ENCODE measurements around the gene SLC6A6. TPM values are rescaled to one million over a fixed set of nuclear protein-coding genes. Genes with fewer than 3 reads are reported as not detected.

SLC6A6 gene
- total and polyA plus RNA-seq, 2 donors (not counting 1 experiment from before 2014, with no cell fraction given) = 8.9 to 24.0 TPM

DNA sequence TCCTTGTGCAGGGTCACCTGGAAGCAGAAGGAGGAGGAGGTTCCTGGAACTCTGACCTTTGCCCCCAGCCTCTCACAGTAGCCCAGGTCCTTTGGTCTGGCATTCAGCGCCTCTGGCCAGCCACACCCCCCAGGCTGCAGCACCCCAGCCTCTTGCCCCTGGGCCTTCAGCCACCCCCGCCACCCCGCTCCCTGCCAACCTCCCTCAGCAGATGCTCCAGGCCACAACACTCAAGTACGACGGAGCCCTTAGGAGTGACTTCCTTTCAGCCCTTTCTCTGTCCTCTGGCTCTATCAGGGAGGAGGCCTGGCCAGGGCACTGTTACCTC, 92.5 kb downstream of the SLC6A6 start:
- Histone ChIP-seq H3K27me3 (ENCODE audit: control insufficient read depth, insufficient read depth, low read length) (no peaks in the 10 kb centered on the region), H3K27ac (ENCODE audit: insufficient read depth, low read length) (no peak overlapping the region), H3K4me1 (ENCODE audit: control insufficient read depth, extremely low read depth, insufficient read depth, low read length) (no peaks in the 10 kb centered on the region), H2AFZ (ENCODE audit: low read length) (no peak overlapping the region), H3K9me3 (ENCODE audit: control insufficient read depth, insufficient read depth, low read depth, low read length) (no peaks in the 10 kb centered on the region), H3K79me2 (ENCODE audit: control insufficient read depth, insufficient read depth, low read length) (no peaks in the 10 kb centered on the region), H3K36me3 (ENCODE audit: control insufficient read depth, insufficient read depth, low read length) (no peaks in the 10 kb centered on the region), H4K20me1 (ENCODE audit: control insufficient read depth, extremely low read depth, insufficient read depth, low read length) (no peaks in the 10 kb centered on the region), H3K9ac (ENCODE audit: insufficient read depth, low read length) (no peak overlapping the region), H3K4me3 (replicated peaks in 1 of 4; ENCODE audit: control extremely low read depth in 1 of 4, insufficient read depth in 1 of 4, low read depth in 3 of 4, low read length in 4 of 4) (no peak overlapping the region), H3K4me2 (ENCODE audit: extremely low read depth, insufficient read depth, low read length) (no peak overlapping the region)
- no peak for TF ChIP-seq EZH2 (IDR thresholded peaks at IDR 0.05; ENCODE audit: low read length, missing control alignments)
- TF ChIP-seq, protein P1, sequence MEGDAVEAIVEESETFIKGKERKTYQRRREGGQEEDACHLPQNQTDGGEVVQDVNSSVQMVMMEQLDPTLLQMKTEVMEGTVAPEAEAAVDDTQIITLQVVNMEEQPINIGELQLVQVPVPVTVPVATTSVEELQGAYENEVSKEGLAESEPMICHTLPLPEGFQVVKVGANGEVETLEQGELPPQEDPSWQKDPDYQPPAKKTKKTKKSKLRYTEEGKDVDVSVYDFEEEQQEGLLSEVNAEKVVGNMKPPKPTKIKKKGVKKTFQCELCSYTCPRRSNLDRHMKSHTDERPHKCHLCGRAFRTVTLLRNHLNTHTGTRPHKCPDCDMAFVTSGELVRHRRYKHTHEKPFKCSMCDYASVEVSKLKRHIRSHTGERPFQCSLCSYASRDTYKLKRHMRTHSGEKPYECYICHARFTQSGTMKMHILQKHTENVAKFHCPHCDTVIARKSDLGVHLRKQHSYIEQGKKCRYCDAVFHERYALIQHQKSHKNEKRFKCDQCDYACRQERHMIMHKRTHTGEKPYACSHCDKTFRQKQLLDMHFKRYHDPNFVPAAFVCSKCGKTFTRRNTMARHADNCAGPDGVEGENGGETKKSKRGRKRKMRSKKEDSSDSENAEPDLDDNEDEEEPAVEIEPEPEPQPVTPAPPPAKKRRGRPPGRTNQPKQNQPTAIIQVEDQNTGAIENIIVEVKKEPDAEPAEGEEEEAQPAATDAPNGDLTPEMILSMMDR (conservative IDR thresholded peaks at IDR 0.05 in 1 of 2, IDR thresholded peaks at IDR 0.05 in 1 of 2; ENCODE audit: low read depth in 1 of 2, low read length in 2 of 2) = no peak
- DNase-seq (ENCODE audit: low read depth in 2 of 2) = no peak

DNA sequence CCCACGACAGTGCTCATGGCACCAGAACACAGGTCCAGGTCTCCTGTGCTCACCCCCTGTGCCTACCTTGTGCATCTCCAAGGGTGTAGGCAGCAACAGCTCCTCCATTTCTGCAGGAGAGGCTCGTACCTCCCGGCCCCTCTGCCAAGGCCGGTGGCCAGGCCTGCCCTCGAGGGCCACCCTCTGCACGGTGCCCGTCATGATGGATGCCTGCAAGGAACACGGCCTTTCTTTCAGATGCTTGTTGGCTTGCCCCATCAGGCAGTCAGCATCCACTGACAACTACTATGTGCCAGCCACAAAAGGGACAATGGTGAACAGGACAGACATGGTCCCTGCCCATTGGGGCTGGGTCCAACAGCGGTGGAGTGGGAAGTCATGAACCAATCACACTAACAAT, 93.9 kb downstream of the SLC6A6 start:
- DNase-seq (ENCODE audit: low read depth in 2 of 2) = no peak
- no peak overlapping the region for H3K4me2 ChIP-seq (ENCODE audit: extremely low read depth, insufficient read depth, low read length)
- no peak overlapping the region for H2AFZ ChIP-seq (ENCODE audit: low read length)
- TF ChIP-seq, protein P1 (conservative IDR thresholded peaks at IDR 0.05 in 1 of 2, IDR thresholded peaks at IDR 0.05 in 1 of 2; ENCODE audit: low read depth in 1 of 2, low read length in 2 of 2) = no peak
- TF ChIP-seq EZH2 (IDR thresholded peaks at IDR 0.05; ENCODE audit: low read length, missing control alignments) = no peak
- no peaks in the 10 kb centered on the region for H3K36me3 ChIP-seq (ENCODE audit: control insufficient read depth, insufficient read depth, low read length)
- H3K4me1 ChIP-seq (ENCODE audit: control insufficient read depth, extremely low read depth, insufficient read depth, low read length) = no peaks in the 10 kb centered on the region
- no peak overlapping the region for H3K4me3 ChIP-seq (replicated peaks in 1 of 4; ENCODE audit: control extremely low read depth in 1 of 4, insufficient read depth in 1 of 4, low read depth in 3 of 4, low read length in 4 of 4)
- H3K27ac ChIP-seq (ENCODE audit: insufficient read depth, low read length) = no peak overlapping the region
- H3K27me3 ChIP-seq (ENCODE audit: control insufficient read depth, insufficient read depth, low read length) = no peaks in the 10 kb centered on the region
- no peaks in the 10 kb centered on the region for H4K20me1 ChIP-seq (ENCODE audit: control insufficient read depth, extremely low read depth, insufficient read depth, low read length)
- H3K9me3 ChIP-seq (ENCODE audit: control insufficient read depth, insufficient read depth, low read depth, low read length) = no peaks in the 10 kb centered on the region
- H3K9ac ChIP-seq (ENCODE audit: insufficient read depth, low read length) = no peak overlapping the region
- H3K79me2 ChIP-seq (ENCODE audit: control insufficient read depth, insufficient read depth, low read length) = no peaks in the 10 kb centered on the region

DNA sequence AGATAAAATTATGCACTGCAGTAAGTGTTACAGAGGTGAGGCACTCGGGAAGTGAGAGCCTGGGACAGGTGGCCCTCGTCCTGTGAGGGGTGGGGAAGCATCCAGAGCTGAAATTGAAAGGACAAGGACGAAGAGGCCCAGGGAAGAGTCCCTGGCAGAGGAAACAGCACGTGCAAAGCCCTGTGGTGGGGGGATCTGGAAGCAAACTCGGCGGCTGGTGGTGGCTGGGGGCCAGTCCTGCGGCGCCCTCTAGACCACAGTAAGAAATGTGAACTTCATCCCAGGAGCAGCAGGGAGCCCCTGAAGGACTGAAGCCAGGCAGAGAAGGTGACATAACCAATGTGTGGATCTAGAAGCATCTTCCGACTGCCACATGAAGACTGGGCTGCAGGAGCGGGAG, 94.9 kb downstream of the SLC6A6 start:
- no peak for DNase-seq (ENCODE audit: low read depth in 2 of 2)
- Histone ChIP-seq H3K27me3 (ENCODE audit: control insufficient read depth, insufficient read depth, low read length) (no peaks in the 10 kb centered on the region), H3K27ac (ENCODE audit: insufficient read depth, low read length) (no peak overlapping the region)

More for the DNA sequence above, 94.9 kb downstream of the SLC6A6 start:
- no peaks in the 10 kb centered on the region for H3K9me3 ChIP-seq (ENCODE audit: control insufficient read depth, insufficient read depth, low read depth, low read length)
- no peaks in the 10 kb centered on the region for H3K36me3 ChIP-seq (ENCODE audit: control insufficient read depth, insufficient read depth, low read length)
- H3K79me2 ChIP-seq (ENCODE audit: control insufficient read depth, insufficient read depth, low read length) = no peaks in the 10 kb centered on the region
- H3K9ac ChIP-seq (ENCODE audit: insufficient read depth, low read length) = no peak overlapping the region
- no peak overlapping the region for H3K4me3 ChIP-seq (replicated peaks in 1 of 4; ENCODE audit: control extremely low read depth in 1 of 4, insufficient read depth in 1 of 4, low read depth in 3 of 4, low read length in 4 of 4)
- H3K4me2 ChIP-seq (ENCODE audit: extremely low read depth, insufficient read depth, low read length) = no peak overlapping the region
- H2AFZ ChIP-seq (ENCODE audit: low read length) = no peak overlapping the region
- no peaks in the 10 kb centered on the region for H3K4me1 ChIP-seq (ENCODE audit: control insufficient read depth, extremely low read depth, insufficient read depth, low read length)
- no peaks in the 10 kb centered on the region for H4K20me1 ChIP-seq (ENCODE audit: control insufficient read depth, extremely low read depth, insufficient read depth, low read length)
- TF ChIP-seq, protein P1 (conservative IDR thresholded peaks at IDR 0.05 in 1 of 2, IDR thresholded peaks at IDR 0.05 in 1 of 2; ENCODE audit: low read depth in 1 of 2, low read length in 2 of 2) = no peak
- TF ChIP-seq EZH2 (IDR thresholded peaks at IDR 0.05; ENCODE audit: low read length, missing control alignments) = no peak
